Measurements from ENCODE around the gene PTPMT1.

The PTPMT1 gene

DNA sequence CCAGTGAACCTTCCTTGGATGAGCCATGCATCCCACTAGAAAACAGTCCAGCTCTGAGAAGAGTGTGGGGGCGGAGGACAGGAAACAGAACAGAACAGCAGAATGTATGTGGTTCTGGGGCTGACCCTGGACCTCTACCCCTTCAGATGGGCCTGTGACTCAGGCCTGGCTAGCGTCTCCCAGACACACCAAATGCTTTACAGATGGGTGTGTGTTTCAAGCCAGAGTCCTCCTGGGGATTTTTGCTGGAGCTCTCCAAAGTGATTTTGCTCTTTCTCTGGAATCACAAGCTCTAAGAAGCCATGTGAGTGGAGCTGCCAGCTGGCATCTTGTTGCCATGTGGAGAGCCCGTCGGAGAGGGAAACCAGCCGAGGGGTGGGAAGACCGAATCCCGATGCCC, 42.0 kb downstream of the PTPMT1 start:
- DNase-seq (ENCODE audit: low read depth), result peak; percentile 83

- no peak for DNase-seq (ENCODE audit: low read depth)
Observed at GRCh38 chr11:47609675-47610074, 44.3 kb downstream of the PTPMT1 start.

DNA sequence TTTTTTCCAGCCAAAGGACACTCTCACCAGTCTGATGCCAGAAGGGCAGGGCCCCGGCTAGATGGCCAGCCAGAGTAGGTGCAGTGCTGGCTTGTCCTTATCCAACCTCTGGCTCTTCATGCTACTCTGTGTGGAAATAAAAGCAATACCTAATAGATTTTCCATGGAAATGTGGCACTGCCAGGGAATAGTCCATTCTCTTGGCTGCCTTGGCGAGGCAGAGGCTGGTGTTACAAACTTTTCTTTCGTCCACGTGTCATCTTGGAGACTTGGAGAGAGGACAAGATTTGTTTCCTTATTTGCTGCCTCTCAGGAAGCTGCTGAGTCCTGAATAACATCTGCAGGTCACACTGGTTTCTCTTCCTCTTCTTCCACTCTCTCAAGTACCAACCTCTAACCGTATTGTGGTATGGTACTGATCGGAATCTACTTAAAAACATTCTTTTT, 46.0 kb downstream of the PTPMT1 start:
- DNase-seq (ENCODE audit: low read depth), result no peak

GRCh38 chr11:47615249-47615648, 49.9 kb downstream of the PTPMT1 start:
- no peak for DNase-seq (ENCODE audit: low read depth)

- DNase-seq (ENCODE audit: low read depth), result peak; percentile 61
Observed at GRCh38 chr11:47616726-47617416, 51.5 kb downstream of the PTPMT1 start.

- DNase-seq (ENCODE audit: low read depth), result peak; percentile 28
Observed at GRCh38 chr11:47617417-47617809, 52.0 kb downstream of the PTPMT1 start.

DNA sequence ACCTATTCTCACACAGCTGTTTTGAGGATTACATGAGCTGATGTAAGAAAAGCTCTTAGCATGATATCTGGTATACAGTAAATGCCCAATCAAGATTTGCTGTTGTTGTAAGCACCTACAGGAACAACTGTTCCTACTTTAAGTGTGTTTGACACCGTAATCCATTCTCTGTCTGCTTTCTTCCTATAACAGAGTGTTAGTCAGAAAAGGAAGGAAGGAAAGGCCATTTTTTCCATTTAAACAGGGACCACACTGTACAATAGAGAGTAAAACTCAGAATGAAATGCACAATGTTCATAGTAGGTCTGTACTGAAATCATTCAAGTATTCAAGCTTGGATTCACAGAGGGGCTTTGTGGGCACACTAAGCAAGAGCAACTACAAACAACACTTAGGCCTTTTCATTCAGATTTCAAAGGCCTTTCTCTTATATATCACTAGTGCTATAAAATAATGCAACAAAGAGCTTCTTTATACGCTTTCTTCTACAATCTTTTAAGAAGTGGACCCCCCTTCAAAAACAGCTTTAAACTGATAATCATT, 55.5 kb downstream of the PTPMT1 start:
- DNase-seq (ENCODE audit: low read depth), result no peak

Measured in GM04504 (cell line).